Skin of body (tissue), 2 donors: ENCODE data around the gene PPP6R2. TPM values are rescaled to one million over a fixed set of nuclear protein-coding genes. Genes with fewer than 3 reads are reported as not detected.

ENCODE experiments used
- DNase-seq: peaks from one replicate; lab custom pipeline; 2025; lab: John Stamatoyannopoulos, UW
- total RNA-seq: library from RNA; depleted of rRNA; stranded (reverse); fragments of >200 nt; gene quantifications from one replicate; pipeline ENCODE4 v1.2.3, GENCODE V29; 2014

PPP6R2 gene
- total RNA-seq, 1 donor from 2014 or later, result 31.5 TPM

DNA sequence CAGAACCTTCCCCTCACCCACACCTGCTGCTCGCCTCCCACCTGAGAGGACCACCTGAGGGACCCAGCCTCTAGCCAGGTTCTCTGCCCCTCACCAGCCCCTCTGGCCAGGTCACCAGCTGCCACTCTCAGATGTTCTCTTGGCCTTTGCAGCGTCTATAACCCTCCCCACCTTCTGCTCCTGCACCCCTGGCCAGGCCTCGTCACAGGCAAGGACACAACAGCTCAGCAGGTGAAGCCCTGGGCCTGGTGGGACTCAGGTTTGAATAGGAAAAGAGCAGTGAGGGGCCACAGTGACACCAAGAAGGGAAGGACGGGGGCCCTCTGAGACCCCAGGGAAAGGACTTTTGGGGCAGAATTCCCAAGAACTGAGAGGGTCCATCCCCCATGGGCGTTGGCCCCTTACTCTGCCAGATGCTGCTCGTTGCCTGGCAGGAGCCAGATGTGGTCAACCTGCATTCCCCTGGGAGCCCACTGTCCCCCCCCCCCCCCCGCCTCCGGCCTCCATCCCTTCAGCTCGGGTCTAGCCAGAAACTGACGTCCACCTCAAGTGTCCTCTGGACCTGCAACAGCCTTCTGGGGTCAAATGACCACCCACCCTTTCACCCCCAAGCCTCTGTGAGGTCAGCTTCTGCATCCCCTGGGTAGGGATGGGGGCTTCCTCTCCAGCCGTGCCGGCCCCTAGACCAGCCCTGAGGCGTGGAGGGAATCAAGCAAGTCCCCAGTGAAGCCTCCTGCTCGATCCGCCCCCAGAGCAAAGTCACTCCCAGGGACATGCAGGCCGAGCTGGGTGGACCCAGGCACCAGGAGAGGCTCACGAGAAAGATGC, 103.0 kb downstream of the PPP6R2 start:
- no peak for DNase-seq

DNA sequence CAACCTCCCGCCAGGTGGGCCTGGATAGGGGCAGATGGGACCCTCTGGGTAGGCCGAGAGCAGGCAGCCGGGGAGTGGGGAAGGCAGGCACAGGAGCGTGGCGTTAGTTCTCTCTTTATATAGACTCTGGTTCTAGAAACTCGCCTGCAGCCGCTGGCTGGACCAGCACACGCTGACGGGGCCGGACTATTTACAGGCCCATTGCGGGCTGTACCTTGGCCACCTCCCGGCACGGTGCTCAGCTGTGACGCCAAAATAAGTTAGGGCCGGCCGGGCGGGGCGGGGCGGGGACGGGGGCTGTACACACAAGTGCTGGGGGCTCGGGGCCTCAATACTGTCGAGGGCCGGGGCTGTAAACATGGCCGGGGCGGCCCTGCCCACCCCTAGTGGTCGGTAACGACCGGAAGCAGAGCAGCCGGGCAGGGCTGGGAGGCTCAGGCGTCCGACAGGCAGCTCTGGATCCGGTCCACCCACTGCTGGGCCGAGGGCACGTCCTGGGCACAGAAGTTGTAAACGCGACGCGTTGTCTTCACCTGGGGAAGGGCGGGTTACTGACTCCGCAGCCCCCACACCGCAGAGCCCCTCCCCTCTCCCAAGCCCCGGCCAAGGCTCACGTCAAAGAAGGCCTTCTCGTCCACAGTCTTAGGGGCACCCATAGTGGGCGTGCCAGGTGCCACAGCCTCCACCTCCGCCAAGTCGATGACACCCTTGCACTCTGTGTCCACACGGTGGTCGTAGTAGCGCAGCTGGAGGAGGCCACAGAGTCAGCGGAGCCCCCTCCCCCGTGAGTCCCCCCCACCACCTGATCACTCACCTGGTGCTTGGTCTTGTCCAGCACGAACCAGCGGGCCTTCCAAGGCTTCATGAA, 103.8 kb downstream of the PPP6R2 start:
- DNase-seq, result no peak

- no peak for DNase-seq
Observed at GRCh38 chr22:50447576-50448551, 104.7 kb downstream of the PPP6R2 start.

- DNase-seq, result no peak
Observed at GRCh38 chr22:50452649-50453048, 109.5 kb downstream of the PPP6R2 start.

- no peak for DNase-seq
Observed at GRCh38 chr22:50454556-50455075, 111.5 kb downstream of the PPP6R2 start.

DNA sequence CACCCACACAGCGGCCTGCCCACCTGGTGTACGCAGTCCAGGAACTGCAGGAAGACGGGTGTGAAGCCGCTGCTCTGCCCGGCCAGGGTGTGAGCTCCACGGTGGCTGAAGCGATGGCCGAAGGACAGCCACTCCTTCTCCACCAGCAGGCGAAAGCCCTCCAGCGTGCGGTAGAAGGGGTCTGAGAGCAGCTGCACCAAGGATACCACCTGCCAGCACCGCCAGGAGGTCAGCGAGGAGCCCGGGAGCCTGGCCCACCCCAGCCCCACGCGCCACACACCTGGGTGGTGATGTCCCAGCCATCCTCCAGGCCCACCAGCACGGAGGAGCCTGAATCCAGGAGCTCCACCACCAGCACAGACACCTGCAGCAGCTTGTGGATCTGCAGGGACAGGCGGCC, 112.1 kb downstream of the PPP6R2 start:
- no peak for DNase-seq

- no peak for DNase-seq
Observed at GRCh38 chr22:50456026-50456425, 112.9 kb downstream of the PPP6R2 start.

DNA sequence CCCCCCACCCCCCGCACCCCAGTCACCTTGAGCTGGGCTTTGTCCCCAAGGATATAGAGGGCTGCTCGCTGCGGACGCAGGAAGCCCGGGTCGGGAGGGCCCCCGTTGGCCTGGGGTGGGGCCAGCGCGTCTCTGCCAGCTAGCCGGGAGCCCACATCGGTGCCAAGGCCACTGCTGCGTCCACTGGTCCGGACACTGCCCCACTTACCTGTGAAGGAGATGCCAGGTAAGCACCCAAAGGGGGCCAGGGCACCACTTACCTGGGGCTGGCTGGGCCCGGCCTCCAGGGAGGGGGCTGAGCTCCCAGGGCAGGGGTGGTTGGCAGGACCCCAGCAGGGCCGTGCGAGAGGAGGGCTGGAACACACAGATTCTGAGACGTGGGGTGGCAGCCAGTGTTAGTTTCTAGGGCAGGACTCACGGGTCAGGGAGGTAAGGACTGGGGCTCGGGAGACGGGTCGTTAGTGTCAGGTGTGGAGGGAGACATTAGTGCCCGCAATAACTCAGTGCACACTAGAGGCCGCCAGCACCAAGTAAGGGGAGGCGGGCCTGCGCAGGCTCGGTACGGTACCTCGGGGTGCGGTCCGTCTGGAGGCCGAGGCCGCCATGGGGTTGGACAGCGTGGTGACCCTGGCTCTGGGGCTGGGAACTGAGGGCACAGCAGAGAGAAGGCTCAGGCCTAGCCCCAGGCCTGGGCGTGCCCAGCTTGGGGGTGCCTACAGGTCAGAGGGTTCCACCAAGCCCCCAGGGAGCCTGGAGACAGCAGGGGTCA, 113.5 kb downstream of the PPP6R2 start:
- no peak for DNase-seq

GRCh38 chr22:50459016-50459415, 115.9 kb downstream of the PPP6R2 start:
- DNase-seq, result no peak

- DNase-seq, result no peak
Observed at GRCh38 chr22:50459496-50460140, 116.5 kb downstream of the PPP6R2 start.

GRCh38 chr22:50460938-50461337, 117.8 kb downstream of the PPP6R2 start:
- DNase-seq, result no peak

DNA sequence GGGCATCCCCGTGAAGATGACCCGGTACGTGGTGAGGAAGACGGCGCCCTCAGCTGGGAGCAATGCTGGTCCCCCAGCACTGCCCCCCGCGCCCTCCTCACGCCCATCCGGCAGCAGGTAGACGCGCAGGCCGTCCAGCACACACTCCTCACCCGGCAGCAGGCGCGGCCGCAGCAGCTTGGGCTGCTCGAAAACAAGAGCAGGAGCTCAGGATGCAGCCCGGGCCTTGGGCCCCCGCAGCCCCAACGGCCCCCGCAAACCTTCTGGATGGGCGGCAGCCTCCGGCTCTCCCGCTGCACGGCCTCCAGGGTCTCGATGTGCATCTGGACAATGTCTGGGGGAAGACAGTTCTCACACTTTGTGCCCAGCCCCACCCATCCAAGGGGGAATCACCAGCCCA, 118.4 kb downstream of the PPP6R2 start:
- no peak for DNase-seq

GRCh38 chr22:50461979-50462540, 118.9 kb downstream of the PPP6R2 start:
- DNase-seq, result no peak

DNA sequence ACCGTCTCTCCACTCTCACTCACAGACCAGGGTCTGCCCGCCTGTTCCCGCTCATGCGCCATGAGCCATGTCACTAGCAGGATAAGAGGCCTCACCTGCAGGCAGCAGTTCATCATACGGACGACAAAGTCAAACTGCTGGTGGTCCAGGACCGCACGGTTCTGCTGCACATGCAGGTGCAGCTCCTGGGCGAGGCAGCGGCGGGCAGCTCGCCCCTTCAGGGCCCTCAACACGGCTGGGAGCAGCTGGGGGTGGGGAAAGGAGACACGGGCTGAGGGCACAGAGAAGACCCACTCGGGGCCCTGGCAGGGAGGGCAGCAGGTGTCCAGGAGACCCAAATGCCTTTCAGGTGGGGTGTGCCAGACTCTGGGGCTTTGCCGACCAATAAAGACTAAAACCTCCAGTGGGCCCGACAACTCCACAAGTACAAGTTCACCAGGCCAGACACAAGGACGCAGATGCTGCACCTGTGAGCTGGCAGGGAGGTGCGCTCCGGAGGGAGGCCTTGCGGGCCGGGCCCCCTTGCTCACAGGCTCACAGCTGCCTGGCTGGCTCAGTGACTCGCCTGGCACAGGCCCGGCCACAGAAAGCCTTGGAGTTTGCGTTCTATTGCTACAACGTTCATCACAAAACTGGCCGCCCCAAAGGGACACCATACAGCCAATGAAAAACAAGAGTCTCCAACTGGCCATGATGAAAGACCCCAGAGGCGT, 120.2 kb downstream of the PPP6R2 start:
- no peak for DNase-seq

GRCh38 chr22:50464451-50464850, 121.3 kb downstream of the PPP6R2 start:
- no peak for DNase-seq

DNA sequence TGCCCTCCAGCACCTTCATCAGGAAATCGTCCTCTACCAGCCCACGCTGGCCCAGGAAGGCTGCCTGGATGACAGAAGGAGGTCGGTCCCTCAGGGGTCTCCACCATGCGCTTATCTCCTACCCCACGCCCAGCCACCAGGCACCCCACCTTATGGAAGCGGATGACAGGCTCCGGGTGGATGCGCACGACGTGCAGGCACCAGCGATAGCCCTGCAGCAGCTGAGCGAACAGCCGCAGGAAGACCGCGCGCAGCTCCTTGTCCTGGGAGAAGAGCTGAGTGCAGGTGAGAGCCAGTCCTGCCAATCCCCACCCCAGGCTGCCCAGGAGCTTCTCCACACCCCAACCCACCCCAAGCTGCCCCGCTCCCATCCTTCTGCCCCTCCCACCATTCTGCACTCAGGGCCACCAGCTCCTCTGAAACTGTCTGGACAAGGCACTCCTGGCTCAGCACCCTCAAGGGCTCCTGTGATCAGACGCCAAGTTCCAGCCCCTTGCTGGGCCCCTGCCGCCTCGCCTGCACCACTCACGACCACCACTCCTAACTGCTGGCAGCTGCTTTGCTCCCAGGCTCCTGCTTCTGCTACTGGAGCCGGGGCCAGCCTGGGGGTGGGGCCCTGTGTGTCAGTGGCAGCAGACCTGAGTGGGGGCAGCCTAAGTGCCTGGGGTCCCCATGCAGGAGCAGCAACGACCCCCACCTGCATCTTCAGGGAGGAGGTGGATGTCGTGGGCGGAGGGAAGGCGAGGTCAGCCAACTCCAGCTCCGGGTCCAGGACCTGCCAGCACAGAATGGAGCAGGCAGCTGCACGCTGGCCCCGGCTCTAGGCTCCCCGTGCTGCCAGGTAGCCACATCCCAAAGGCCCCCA, 122.2 kb downstream of the PPP6R2 start:
- DNase-seq, result no peak

DNA sequence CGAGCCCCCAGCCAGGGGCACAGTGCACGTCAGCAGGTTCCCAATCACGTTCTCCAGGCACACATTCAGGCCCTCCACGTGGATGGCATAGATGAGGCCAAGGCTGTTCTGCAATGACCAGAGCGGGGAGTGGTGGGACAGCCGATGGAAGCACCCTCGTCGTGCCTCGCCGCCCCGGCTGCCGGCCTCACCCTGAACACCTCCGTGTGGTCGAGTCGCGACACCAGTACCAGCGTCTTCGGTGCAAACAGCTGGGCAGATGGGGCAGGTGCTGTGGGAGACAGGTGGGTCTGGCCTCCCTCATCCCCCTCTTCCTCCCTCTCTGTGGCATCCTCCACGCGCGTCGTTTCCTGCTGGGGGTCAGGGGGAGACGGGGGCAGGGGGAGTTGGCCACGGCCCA, 124.2 kb downstream of the PPP6R2 start:
- no peak for DNase-seq
